ENCODE measurements around the gene EPHA6. TPM values are rescaled to one million over a fixed set of nuclear protein-coding genes. Genes with fewer than 3 reads are reported as not detected.

EPHA6 gene
- total and polyA plus RNA-seq, 9 of the 15 experiments (the other 6 are each of a cell fraction or from before 2014, with no cell fraction given): not detected

- Histone ChIP-seq H3K9me1 (ENCODE audit: control insufficient read depth, insufficient read depth, low read length) (no peaks in the 10 kb centered on the region), H3K9me3 (replicated peaks; ENCODE audit: control insufficient read depth, insufficient read depth, low read depth, low read length) (no peaks in the 10 kb centered on the region), H3K4me3 (no peak overlapping the region), H4K20me1 (replicated peaks; ENCODE audit: control insufficient read depth, insufficient read depth, low read length) (no peaks in the 10 kb centered on the region), H3K4me1 (replicated peaks in 1 of 2; ENCODE audit: control insufficient read depth in 2 of 2, insufficient read depth in 2 of 2, low read length in 2 of 2) (no peaks in the 10 kb centered on the region), H3K4me2 (ENCODE audit: insufficient read depth, low read length) (no peak overlapping the region), H3K79me2 (ENCODE audit: control insufficient read depth, insufficient read depth, low read length) (no peaks in the 10 kb centered on the region), H3K36me3 (ENCODE audit: control insufficient read depth, insufficient read depth, low read length) (no peaks in the 10 kb centered on the region), H2AFZ (ENCODE audit: low read depth, low read length) (no peak overlapping the region), H3K27me3 (ENCODE audit: control insufficient read depth in 2 of 2, insufficient read depth in 2 of 2, low read length in 2 of 2) (no peaks in the 10 kb centered on the region), H3K9ac (ENCODE audit: insufficient read depth in 1 of 2, low read depth in 2 of 2, low read length in 2 of 2) (no peak overlapping the region), H3K27ac (ENCODE audit: extremely low read depth, low read depth, low read length) (no peak overlapping the region)
- no peak for ATAC-seq
- no peak for DNase-seq (ENCODE audit: extremely low read depth in 1 of 4, low spot score in 3 of 4)
- BruUV-seq (replicated peaks): no TSS peak
- ChIA-PET CTCF (ENCODE audit: low intra/inter-chr PET ratio) (no interaction called here), POLR2A (no interaction called here)
- WGBS (ENCODE audit: insufficient coverage, low coverage, missing lambda C conversion rate): 0% methylated on average over 1 of the region's 1 CpG
- FAIRE-seq: no peak
- in situ Hi-C loops (cut with MboI): no loop called here
- intact Hi-C loops (cut with micrococcal nuclease): no loop called here
- TF ChIP-seq, protein P1, sequence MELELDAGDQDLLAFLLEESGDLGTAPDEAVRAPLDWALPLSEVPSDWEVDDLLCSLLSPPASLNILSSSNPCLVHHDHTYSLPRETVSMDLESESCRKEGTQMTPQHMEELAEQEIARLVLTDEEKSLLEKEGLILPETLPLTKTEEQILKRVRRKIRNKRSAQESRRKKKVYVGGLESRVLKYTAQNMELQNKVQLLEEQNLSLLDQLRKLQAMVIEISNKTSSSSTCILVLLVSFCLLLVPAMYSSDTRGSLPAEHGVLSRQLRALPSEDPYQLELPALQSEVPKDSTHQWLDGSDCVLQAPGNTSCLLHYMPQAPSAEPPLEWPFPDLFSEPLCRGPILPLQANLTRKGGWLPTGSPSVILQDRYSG (tag; conservative IDR thresholded peaks at IDR 0.05; ENCODE audit: low read depth): no peak
- TF ChIP-seq FUS (optimal IDR thresholded peaks at IDR 0.05; ENCODE audit: low read depth, low read length) (no peak), SAFB (IDR thresholded peaks at IDR 0.05; ENCODE audit: borderline replicate concordance, low read depth, low read length) (no peak), MEF2D (tag; conservative IDR thresholded peaks at IDR 0.05; ENCODE audit: low read depth) (no peak), CXXC5 (CRISPR knock-in tag; IDR thresholded peaks at IDR 0.05) (no peak), E4F1 (CRISPR knock-in tag; IDR thresholded peaks at IDR 0.05; ENCODE audit: borderline replicate concordance) (no peak), GTF2A2 (tag; IDR thresholded peaks at IDR 0.05) (no peak), DLX4 (CRISPR knock-in tag; IDR thresholded peaks at IDR 0.05) (no peak), KAT8 (IDR thresholded peaks at IDR 0.05; ENCODE audit: low read depth) (no peak)
- TF ChIP-seq, protein P2, sequence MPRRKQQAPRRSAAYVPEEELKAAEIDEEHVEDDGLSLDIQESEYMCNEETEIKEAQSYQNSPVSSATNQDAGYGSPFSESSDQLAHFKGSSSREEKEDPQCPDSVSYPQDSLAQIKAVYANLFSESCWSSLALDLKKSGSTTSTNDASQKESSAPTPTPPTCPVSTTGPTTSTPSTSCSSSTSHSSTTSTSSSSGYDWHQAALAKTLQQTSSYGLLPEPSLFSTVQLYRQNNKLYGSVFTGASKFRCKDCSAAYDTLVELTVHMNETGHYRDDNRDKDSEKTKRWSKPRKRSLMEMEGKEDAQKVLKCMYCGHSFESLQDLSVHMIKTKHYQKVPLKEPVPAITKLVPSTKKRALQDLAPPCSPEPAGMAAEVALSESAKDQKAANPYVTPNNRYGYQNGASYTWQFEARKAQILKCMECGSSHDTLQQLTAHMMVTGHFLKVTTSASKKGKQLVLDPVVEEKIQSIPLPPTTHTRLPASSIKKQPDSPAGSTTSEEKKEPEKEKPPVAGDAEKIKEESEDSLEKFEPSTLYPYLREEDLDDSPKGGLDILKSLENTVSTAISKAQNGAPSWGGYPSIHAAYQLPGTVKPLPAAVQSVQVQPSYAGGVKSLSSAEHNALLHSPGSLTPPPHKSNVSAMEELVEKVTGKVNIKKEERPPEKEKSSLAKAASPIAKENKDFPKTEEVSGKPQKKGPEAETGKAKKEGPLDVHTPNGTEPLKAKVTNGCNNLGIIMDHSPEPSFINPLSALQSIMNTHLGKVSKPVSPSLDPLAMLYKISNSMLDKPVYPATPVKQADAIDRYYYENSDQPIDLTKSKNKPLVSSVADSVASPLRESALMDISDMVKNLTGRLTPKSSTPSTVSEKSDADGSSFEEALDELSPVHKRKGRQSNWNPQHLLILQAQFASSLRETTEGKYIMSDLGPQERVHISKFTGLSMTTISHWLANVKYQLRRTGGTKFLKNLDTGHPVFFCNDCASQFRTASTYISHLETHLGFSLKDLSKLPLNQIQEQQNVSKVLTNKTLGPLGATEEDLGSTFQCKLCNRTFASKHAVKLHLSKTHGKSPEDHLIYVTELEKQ (CRISPR knock-in tag; IDR thresholded peaks at IDR 0.05): no peak
- TF ChIP-seq, protein P3, sequence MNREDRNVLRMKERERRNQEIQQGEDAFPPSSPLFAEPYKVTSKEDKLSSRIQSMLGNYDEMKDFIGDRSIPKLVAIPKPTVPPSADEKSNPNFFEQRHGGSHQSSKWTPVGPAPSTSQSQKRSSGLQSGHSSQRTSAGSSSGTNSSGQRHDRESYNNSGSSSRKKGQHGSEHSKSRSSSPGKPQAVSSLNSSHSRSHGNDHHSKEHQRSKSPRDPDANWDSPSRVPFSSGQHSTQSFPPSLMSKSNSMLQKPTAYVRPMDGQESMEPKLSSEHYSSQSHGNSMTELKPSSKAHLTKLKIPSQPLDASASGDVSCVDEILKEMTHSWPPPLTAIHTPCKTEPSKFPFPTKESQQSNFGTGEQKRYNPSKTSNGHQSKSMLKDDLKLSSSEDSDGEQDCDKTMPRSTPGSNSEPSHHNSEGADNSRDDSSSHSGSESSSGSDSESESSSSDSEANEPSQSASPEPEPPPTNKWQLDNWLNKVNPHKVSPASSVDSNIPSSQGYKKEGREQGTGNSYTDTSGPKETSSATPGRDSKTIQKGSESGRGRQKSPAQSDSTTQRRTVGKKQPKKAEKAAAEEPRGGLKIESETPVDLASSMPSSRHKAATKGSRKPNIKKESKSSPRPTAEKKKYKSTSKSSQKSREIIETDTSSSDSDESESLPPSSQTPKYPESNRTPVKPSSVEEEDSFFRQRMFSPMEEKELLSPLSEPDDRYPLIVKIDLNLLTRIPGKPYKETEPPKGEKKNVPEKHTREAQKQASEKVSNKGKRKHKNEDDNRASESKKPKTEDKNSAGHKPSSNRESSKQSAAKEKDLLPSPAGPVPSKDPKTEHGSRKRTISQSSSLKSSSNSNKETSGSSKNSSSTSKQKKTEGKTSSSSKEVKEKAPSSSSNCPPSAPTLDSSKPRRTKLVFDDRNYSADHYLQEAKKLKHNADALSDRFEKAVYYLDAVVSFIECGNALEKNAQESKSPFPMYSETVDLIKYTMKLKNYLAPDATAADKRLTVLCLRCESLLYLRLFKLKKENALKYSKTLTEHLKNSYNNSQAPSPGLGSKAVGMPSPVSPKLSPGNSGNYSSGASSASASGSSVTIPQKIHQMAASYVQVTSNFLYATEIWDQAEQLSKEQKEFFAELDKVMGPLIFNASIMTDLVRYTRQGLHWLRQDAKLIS (CRISPR knock-in tag; IDR thresholded peaks at IDR 0.05): no peak
Observed at GRCh38 chr3:97738761-97739160, 924.4 kb downstream of the EPHA6 start.

All from K562 (cell line).